Amniotic epithelial cell (primary cell): ENCODE measurements around the gene ATP1A4.
"Not testable (repeated sequence)": the region's sequence is repeated elsewhere in the genome, so short reads cannot be mapped to it uniquely, and the experiment has no call there.

ENCODE experiments used
- DNase-seq: peaks from one replicate; pipeline ENCODE4 v3.0.0-alpha.2; 2010; ENCODE audit warnings: low read depth

ATP1A4 gene

GRCh38 chr1:160123726-160124125 lies 27.7 kb upstream of the ATP1A4 start:
- DNase-seq = no peak

DNA sequence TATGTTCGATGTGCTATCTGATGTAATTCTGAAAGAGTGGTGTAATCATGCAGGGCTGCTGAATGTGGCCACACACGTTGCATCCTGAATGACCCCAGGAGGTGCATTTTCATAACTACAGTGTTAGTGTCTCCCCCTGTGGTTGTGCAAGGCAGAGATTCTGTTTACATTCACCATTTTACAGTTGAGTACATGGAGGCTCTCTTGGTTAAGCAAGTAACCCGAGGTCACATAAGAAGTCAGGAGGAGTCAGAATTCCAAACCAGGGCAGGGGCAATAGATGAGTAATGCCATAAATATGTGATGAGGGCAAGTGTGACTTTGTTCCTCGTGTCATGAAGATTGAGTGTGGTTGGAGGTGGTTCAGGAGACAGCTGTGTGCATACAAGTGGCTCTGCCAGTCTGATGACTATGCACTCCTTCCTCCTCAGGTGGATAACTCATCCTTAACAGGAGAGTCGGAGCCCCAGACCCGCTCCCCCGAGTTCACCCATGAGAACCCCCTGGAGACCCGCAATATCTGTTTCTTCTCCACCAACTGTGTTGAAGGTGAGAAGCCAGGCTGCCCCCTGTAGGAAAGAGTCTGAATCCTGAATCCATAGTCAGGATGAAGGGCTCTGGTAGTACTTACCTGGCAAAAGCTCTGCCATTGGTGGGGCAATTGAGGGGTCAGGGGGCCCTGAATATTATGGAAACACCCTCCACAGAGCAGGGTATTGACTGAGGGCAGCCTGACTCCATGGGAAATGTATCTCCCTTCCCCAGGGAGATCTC lies 26.5 kb upstream of the ATP1A4 start:
- peak; percentile 85 for DNase-seq

DNA sequence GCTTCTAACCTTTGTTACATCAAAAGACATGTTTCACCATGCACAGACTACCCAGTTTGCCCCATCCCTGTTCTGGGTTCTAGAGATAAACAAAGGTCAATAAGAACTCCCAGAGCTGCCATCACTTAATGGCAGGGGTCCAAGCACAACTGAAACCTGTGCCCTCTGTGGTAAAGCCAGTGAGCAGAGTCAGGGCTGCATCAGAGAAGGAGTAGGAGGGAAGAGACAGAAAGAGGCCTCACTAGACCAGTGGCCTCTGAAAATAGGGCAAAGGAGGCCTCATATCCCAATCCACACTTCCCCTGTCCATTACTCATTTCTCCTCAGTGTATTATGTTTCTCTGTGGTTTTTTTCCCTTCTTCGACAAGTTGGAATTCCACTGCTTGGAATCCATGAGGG lies 25.7 kb upstream of the ATP1A4 start:
- peak; percentile 39 for DNase-seq

- not testable (repeated sequence) for DNase-seq
Measured at GRCh38 chr1:160126342-160126741, 25.1 kb upstream of the ATP1A4 start.

DNA sequence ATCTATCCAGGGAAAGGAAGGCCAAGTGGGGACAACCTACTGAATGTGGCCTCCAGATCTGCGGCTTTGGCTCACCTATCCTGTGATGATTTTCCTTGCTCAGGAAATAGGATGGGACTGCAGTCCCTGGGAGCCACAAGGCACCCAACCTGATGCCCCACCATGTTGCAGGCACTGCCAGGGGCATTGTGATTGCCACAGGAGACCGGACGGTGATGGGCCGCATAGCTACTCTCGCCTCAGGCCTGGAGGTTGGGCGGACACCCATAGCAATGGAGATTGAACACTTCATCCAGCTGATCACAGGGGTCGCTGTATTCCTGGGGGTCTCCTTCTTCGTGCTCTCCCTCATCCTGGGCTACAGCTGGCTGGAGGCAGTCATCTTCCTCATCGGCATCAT lies 24.0 kb upstream of the ATP1A4 start:
- DNase-seq = no peak

GRCh38 chr1:160127865-160128523 lies 23.4 kb upstream of the ATP1A4 start:
- DNase-seq = peak; percentile 24

GRCh38 chr1:160128636-160129035 lies 22.8 kb upstream of the ATP1A4 start:
- DNase-seq = no peak

DNA sequence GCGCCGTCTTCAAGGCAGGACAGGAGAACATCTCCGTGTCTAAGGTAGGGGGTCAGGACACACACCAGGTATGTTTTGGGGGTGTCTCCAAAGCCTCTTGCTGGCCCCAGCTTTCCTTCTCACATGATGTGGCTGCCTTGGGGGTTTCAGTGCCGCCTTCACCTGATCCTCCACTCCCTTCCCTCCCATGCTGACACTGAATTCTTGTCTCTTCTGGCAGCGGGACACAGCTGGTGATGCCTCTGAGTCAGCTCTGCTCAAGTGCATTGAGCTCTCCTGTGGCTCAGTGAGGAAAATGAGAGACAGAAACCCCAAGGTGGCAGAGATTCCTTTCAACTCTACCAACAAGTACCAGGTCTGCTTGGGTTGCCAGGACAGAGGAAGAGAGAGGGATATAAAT lies 22.4 kb upstream of the ATP1A4 start:
- no peak for DNase-seq

DNA sequence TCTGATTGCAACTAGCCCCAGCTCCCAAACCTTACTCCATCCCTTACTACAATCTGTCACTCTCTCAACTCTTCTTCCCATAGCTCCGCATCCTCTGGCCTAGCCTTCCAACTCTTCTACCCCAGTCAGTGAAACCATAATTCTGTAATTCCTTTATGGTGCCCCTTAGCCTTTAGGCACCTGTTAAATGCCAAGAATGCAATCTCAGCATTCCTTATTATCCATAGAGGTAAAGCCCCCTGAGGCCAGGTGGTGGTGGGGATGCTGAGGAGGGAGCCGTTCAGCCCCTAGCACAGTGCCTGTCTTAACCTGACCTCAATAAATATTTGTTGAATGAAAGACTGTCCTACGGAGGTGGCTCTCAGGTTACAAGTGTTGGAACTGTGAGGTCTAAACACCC lies 21.8 kb upstream of the ATP1A4 start:
- DNase-seq = no peak

DNA sequence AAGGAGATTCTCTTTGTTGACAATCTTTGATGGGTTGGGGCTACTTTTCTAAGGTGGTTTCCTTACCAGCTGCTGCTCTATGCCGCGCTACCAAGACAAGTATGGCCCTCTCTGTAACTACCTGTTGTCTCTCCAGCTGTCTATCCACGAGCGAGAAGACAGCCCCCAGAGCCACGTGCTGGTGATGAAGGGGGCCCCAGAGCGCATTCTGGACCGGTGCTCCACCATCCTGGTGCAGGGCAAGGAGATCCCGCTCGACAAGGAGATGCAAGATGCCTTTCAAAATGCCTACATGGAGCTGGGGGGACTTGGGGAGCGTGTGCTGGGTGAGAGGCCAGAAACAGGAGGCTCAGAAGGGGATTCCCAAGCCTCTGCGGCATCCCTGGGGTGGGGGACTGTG lies 21.4 kb upstream of the ATP1A4 start:
- no peak for DNase-seq

- no peak for DNase-seq
Measured at GRCh38 chr1:160130486-160130885, 20.9 kb upstream of the ATP1A4 start.

DNA sequence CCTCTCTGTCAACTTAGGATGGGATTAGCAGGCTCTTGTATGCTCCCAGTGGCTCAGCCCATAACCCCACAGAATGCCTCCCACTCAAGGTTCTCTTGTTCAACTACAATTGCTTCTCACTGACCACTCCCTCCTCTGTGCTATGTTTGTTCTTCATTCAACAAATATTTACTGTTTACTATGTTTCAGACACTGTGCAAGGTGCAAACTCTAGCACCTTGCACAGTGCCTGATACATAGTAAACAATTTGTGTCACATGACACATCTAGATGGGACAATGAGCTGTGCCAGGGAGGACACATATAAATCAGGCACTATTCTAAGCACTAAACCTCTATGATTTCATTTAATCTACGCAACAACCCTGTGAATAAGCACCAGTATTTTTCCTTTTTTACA lies 20.5 kb upstream of the ATP1A4 start:
- no peak for DNase-seq

DNA sequence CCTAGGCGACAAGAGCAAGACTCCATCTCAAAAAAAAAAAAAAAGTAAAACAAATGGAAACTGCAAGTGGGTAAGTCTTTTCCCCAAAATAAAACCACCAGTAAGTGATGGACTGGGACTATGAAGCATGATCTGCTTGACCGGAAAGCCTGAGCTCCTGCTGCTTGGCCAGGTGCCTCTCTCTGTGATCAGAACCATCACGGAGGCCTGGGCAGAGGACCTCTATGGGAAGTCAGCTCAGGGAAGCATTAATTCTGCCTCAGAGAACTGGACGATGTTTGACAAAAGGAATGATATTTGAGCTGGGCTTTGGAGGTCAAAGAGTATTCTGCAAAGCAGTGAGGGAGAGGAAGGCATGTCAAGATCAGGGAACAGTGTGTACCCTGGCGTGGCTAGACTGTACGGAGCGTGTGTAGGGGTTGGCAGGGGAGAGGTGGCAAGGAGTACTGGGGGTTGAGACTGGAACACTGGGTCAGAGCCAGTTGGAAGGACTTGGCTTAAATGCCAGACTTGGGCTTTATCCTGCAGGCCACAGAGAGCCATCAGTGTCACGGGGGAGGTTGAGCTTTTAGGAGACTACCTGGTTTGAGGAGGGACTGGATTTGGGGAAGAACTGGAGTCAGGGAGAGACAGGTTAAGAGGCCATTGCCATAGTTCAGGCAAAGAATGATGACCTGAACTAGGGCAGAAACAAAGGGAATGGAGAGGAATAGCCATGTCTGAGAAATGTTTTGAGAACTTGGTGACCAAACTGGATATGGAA lies 19.4 kb upstream of the ATP1A4 start:
- DNase-seq = no peak

DNA sequence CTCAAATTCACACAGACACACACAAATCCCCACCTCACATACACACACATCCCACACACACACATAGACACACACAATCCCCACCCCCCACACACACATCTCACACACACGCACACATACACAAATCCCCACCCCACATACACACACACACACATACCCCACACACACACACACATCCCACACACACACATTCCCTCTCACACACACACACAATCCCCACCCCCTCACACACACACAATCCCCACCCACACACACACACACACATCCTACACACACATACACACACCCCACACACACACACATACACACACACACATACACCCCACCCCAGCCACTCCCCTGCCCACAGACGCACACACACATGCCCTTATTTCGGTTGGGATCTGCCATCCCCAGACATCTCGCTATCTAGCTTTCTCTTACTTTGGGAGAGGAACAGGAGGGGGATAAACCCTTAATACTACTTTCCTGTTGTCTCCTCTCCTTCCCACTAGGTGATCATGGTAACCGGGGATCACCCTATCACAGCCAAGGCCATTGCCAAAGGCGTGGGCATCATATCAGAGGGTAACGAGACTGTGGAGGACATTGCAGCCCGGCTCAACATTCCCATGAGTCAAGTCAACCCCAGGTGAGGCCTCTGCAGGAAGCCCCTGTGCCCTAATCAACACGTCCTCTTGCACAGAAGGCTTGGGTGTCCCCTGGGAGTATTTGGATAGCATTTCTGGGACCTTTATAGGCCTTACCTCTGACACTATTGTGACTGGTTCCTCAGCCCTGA lies 17.2 kb upstream of the ATP1A4 start:
- no peak for DNase-seq

GRCh38 chr1:160134791-160135572 lies 16.4 kb upstream of the ATP1A4 start:
- DNase-seq = no peak

- DNase-seq = no peak
Measured at GRCh38 chr1:160136121-160136925, 15.1 kb upstream of the ATP1A4 start.

DNA sequence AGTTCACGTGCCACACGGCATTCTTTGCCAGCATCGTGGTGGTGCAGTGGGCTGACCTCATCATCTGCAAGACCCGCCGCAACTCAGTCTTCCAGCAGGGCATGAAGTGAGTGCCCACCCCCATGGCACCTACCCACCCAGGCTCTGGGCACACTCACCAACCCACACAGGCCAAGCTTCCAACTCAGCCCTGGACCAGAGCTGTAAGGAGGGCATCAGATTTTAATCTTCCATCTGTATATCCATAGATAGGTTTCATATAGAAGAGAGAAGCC lies 14.5 kb upstream of the ATP1A4 start:
- no peak for DNase-seq

DNA sequence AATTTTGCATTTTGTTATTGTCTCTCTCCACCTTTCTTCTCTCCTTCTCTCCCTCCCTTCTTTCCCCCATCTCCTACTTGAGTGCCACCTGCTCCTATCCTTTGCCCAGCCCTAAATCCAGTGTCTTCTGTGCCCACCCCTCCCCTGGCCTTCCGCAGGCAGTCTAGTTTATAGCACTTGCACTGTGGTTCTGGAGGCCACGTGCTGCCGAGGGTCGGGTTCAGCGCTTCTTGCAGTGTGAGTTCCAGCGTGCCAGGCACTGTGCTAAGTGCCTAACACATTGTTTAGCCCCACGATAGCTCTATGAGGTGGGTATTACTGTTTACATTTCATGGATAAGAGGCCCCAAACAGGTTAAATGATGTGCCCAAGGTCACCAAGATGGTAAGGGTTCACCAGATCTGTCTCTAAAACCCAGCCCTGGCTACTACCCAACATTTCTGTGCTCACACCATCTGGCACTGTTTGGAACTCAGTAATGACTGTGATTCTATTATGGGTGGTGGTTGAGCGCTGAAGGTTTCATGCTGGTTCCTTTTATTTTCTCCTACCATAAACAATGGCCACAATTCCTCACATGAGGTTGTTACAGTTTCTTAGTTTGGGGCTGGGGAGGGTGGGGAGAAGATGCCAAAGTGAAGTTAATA lies 14.1 kb upstream of the ATP1A4 start:
- no peak for DNase-seq

- no peak for DNase-seq
Measured at GRCh38 chr1:160139840-160140239, 11.6 kb upstream of the ATP1A4 start.

- no peak for DNase-seq
Measured at GRCh38 chr1:160143695-160144094, 7.7 kb upstream of the ATP1A4 start.
